ENCODE results near the gene SRPX2.

SRPX2 gene

GRCh38 chrX:100695991-100696390, 52.0 kb downstream of the SRPX2 start:
- Histone ChIP-seq H3K36me3 (ENCODE audit: insufficient read depth, low read length) (no peaks in the 10 kb centered on the region), H3K9ac (ENCODE audit: insufficient read length) (no peak overlapping the region), H3K4me3 (no peak overlapping the region), H3K9me3 (ENCODE audit: low read depth, low read length) (no peaks in the 10 kb centered on the region), H3K27ac (no peak overlapping the region)
- TF ChIP-seq POLR2AphosphoS5 (IDR thresholded peaks at IDR 0.05; ENCODE audit: borderline replicate concordance, low read depth, low read length) (no peak), EZH2 (IDR thresholded peaks at IDR 0.05) (no peak), FOXP2 (optimal IDR thresholded peaks at IDR 0.05; ENCODE audit: control extremely low read depth, extremely low read length, insufficient read depth) (no peak)
- DNase-seq (ENCODE audit: low read depth, low spot score) = no peak

- no peak overlapping the region for H3K4me3 ChIP-seq
- H3K36me3 ChIP-seq (ENCODE audit: insufficient read depth, low read length) = no peaks in the 10 kb centered on the region
- no peak overlapping the region for H3K9ac ChIP-seq (ENCODE audit: insufficient read length)
- H3K27ac ChIP-seq = no peak overlapping the region
- no peak for DNase-seq (ENCODE audit: low read depth, low spot score)
- no peak for TF ChIP-seq FOXP2 (optimal IDR thresholded peaks at IDR 0.05; ENCODE audit: control extremely low read depth, extremely low read length, insufficient read depth)
- no peak for TF ChIP-seq EZH2 (IDR thresholded peaks at IDR 0.05)
- TF ChIP-seq POLR2AphosphoS5 (IDR thresholded peaks at IDR 0.05; ENCODE audit: borderline replicate concordance, low read depth, low read length) = no peak
- H3K9me3 ChIP-seq (ENCODE audit: low read depth, low read length) = no peaks in the 10 kb centered on the region
Observed at GRCh38 chrX:100696699-100697351, 52.8 kb downstream of the SRPX2 start.

- Histone ChIP-seq H3K36me3 (ENCODE audit: insufficient read depth, low read length) (no peaks in the 10 kb centered on the region), H3K9me3 (ENCODE audit: low read depth, low read length) (no peaks in the 10 kb centered on the region), H3K4me3 (no peak overlapping the region), H3K27ac (no peak overlapping the region), H3K9ac (ENCODE audit: insufficient read length) (no peak overlapping the region)
- TF ChIP-seq FOXP2 (optimal IDR thresholded peaks at IDR 0.05; ENCODE audit: control extremely low read depth, extremely low read length, insufficient read depth) = no peak
- no peak for TF ChIP-seq POLR2AphosphoS5 (IDR thresholded peaks at IDR 0.05; ENCODE audit: borderline replicate concordance, low read depth, low read length)
- no peak for TF ChIP-seq EZH2 (IDR thresholded peaks at IDR 0.05)
- no peak for DNase-seq (ENCODE audit: low read depth, low spot score)
Observed at GRCh38 chrX:100698551-100698950, 54.6 kb downstream of the SRPX2 start.

- H3K9me3 ChIP-seq (ENCODE audit: low read depth, low read length) = no peaks in the 10 kb centered on the region
- H3K4me3 ChIP-seq = no peak overlapping the region
- H3K9ac ChIP-seq (ENCODE audit: insufficient read length) = no peak overlapping the region
- TF ChIP-seq POLR2AphosphoS5 (IDR thresholded peaks at IDR 0.05; ENCODE audit: borderline replicate concordance, low read depth, low read length) (no peak), EZH2 (IDR thresholded peaks at IDR 0.05) (no peak), FOXP2 (optimal IDR thresholded peaks at IDR 0.05; ENCODE audit: control extremely low read depth, extremely low read length, insufficient read depth) (no peak)
- DNase-seq (ENCODE audit: low read depth, low spot score) = no peak
- no peaks in the 10 kb centered on the region for H3K36me3 ChIP-seq (ENCODE audit: insufficient read depth, low read length)
- no peak overlapping the region for H3K27ac ChIP-seq
Observed at GRCh38 chrX:100700809-100701208, 56.8 kb downstream of the SRPX2 start.

GRCh38 chrX:100704581-100705203, 60.7 kb downstream of the SRPX2 start:
- Histone ChIP-seq H3K9me3 (ENCODE audit: low read depth, low read length) (no peaks in the 10 kb centered on the region), H3K4me3 (no peak overlapping the region), H3K27ac (no peak overlapping the region), H3K9ac (ENCODE audit: insufficient read length) (no peak overlapping the region), H3K36me3 (ENCODE audit: insufficient read depth, low read length) (no peaks in the 10 kb centered on the region)
- TF ChIP-seq EZH2 (IDR thresholded peaks at IDR 0.05) (no peak), FOXP2 (optimal IDR thresholded peaks at IDR 0.05; ENCODE audit: control extremely low read depth, extremely low read length, insufficient read depth) (no peak), POLR2AphosphoS5 (IDR thresholded peaks at IDR 0.05; ENCODE audit: borderline replicate concordance, low read depth, low read length) (no peak)
- DNase-seq (ENCODE audit: low read depth, low spot score) = no peak

- H3K4me3 ChIP-seq = no peak overlapping the region
- H3K27ac ChIP-seq = no peak overlapping the region
- no peaks in the 10 kb centered on the region for H3K36me3 ChIP-seq (ENCODE audit: insufficient read depth, low read length)
- TF ChIP-seq POLR2AphosphoS5 (IDR thresholded peaks at IDR 0.05; ENCODE audit: borderline replicate concordance, low read depth, low read length) (no peak), EZH2 (IDR thresholded peaks at IDR 0.05) (no peak), FOXP2 (optimal IDR thresholded peaks at IDR 0.05; ENCODE audit: control extremely low read depth, extremely low read length, insufficient read depth) (no peak)
- no peak overlapping the region for H3K9ac ChIP-seq (ENCODE audit: insufficient read length)
- H3K9me3 ChIP-seq (ENCODE audit: low read depth, low read length) = no peaks in the 10 kb centered on the region
- no peak for DNase-seq (ENCODE audit: low read depth, low spot score)
Observed at GRCh38 chrX:100710816-100711215, 66.8 kb downstream of the SRPX2 start.

- H3K4me3 ChIP-seq = no peak overlapping the region
- TF ChIP-seq EZH2 (IDR thresholded peaks at IDR 0.05) (no peak), POLR2AphosphoS5 (IDR thresholded peaks at IDR 0.05; ENCODE audit: borderline replicate concordance, low read depth, low read length) (no peak), FOXP2 (optimal IDR thresholded peaks at IDR 0.05; ENCODE audit: control extremely low read depth, extremely low read length, insufficient read depth) (no peak)
- DNase-seq (ENCODE audit: low read depth, low spot score) = no peak
Observed at GRCh38 chrX:100717363-100717762, 73.4 kb downstream of the SRPX2 start.

GRCh38 chrX:100719139-100719538, 75.1 kb downstream of the SRPX2 start:
- Histone ChIP-seq H3K9ac (ENCODE audit: insufficient read length) (no peak overlapping the region), H3K36me3 (ENCODE audit: insufficient read depth, low read length) (no peaks in the 10 kb centered on the region), H3K9me3 (ENCODE audit: low read depth, low read length) (no peaks in the 10 kb centered on the region), H3K4me3 (no peak overlapping the region), H3K27ac (no peak overlapping the region)
- TF ChIP-seq FOXP2 (optimal IDR thresholded peaks at IDR 0.05; ENCODE audit: control extremely low read depth, extremely low read length, insufficient read depth) (no peak), POLR2AphosphoS5 (IDR thresholded peaks at IDR 0.05; ENCODE audit: borderline replicate concordance, low read depth, low read length) (no peak), EZH2 (IDR thresholded peaks at IDR 0.05) (no peak)
- DNase-seq (ENCODE audit: low read depth, low spot score) = no peak

More at GRCh38 chrX:100717363-100717762, 73.4 kb downstream of the SRPX2 start:
- Histone ChIP-seq H3K9me3 (ENCODE audit: low read depth, low read length) (no peaks in the 10 kb centered on the region), H3K9ac (ENCODE audit: insufficient read length) (no peak overlapping the region), H3K36me3 (ENCODE audit: insufficient read depth, low read length) (no peaks in the 10 kb centered on the region), H3K27ac (no peak overlapping the region)

Measured in SK-N-MC (cell line).